Measurements from ENCODE around the gene CKAP2L. TPM values are rescaled to one million over a fixed set of nuclear protein-coding genes. Genes with fewer than 3 reads are reported as not detected.

Gene CKAP2L
- total RNA-seq, 4 donors from 2014 or later: 0.64 to 33.0 (median 2.2) TPM; not detected in 1

GRCh38 chr2:112701052-112701451 lies 63.4 kb downstream of the CKAP2L start:
- TF ChIP-seq POLR2A (IDR thresholded peaks at IDR 0.05) (no peak), EP300 (IDR thresholded peaks at IDR 0.05; ENCODE audit: low read depth) (no peak), POLR2AphosphoS5 (IDR thresholded peaks at IDR 0.05) (no peak)
- TF ChIP-seq, protein P1, sequence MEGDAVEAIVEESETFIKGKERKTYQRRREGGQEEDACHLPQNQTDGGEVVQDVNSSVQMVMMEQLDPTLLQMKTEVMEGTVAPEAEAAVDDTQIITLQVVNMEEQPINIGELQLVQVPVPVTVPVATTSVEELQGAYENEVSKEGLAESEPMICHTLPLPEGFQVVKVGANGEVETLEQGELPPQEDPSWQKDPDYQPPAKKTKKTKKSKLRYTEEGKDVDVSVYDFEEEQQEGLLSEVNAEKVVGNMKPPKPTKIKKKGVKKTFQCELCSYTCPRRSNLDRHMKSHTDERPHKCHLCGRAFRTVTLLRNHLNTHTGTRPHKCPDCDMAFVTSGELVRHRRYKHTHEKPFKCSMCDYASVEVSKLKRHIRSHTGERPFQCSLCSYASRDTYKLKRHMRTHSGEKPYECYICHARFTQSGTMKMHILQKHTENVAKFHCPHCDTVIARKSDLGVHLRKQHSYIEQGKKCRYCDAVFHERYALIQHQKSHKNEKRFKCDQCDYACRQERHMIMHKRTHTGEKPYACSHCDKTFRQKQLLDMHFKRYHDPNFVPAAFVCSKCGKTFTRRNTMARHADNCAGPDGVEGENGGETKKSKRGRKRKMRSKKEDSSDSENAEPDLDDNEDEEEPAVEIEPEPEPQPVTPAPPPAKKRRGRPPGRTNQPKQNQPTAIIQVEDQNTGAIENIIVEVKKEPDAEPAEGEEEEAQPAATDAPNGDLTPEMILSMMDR (IDR thresholded peaks at IDR 0.05): no peak
- Histone ChIP-seq H3K36me3 (no peaks in the 10 kb centered on the region), H3K9me3 (no peaks in the 10 kb centered on the region), H3K27me3 (no peaks in the 10 kb centered on the region), H3K4me1 (no peaks in the 10 kb centered on the region), H3K27ac (peak overlapping the region; percentile 16 to 58 (median 37)), H3K4me3 (no peak overlapping the region)
- in situ Hi-C loops (cut with MboI; ENCODE audit: low pct_ligation_motif_present in 1 of 4, low pct_unique_long_range_greater_than_20kb in 1 of 4, low sequenced_read_pairs in 3 of 4) (no loop called here), intact Hi-C loops (cut with DNase I; ENCODE audit: low total_unique reads) (no loop called here)
- DNase-seq: no peak
- 69 to 90% methylated on average over 2 to 8 of the region's 8 CpGs for WGBS, 2 donors (ENCODE audit: low coverage in 1 of 2)

DNA sequence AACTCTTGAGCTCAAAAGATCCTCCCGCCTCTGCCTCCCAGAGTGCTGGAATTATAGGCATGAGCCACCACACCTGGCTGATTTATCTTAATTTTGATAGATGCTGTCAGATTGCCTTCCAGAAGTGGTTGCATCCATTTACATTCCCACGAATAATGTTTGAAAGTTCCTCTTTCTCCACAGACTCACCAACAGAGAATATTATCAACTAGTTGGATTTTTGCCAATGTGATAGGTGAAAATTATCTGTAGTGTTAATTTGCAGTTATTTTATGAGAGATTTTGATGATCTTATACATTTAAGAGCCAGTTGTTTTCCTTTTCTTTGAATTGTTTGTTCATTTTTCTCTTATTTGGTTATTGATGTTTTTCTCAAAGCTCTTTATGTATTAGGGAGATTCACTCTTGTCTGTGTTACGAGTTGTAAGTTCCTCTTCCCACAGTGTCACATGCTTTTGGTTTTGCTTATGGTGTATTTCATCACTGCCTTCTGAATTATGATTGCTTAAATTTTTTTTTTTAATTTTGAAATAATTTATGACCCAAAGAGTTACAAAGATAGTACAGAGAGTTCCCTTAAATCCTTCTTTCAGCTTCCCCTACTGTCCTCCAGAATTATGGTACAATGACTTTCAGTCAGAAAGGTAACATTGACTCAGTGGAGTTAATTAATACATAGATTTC lies 64.3 kb downstream of the CKAP2L start:
- Histone ChIP-seq H3K9me3 (no peaks in the 10 kb centered on the region), H3K36me3 (no peaks in the 10 kb centered on the region), H3K4me3 (no peak overlapping the region), H3K4me1 (no peaks in the 10 kb centered on the region), H3K27ac (peak overlapping the region; percentile 2 to 58 (median 34)), H3K27me3 (no peaks in the 10 kb centered on the region)
- DNase-seq: no peak
- in situ Hi-C loops (cut with MboI; ENCODE audit: low pct_ligation_motif_present in 1 of 4, low pct_unique_long_range_greater_than_20kb in 1 of 4, low sequenced_read_pairs in 3 of 4): loop anchor here in 1 of 4 donors (10.0 kb wide), 1 partner anchor 75 kb away; no protein-coding TSS in a partner anchor
- intact Hi-C loops (cut with DNase I; ENCODE audit: low total_unique reads): no loop called here
- TF ChIP-seq, protein P1 (IDR thresholded peaks at IDR 0.05): no peak
- TF ChIP-seq POLR2AphosphoS5 (IDR thresholded peaks at IDR 0.05) (no peak), EP300 (IDR thresholded peaks at IDR 0.05; ENCODE audit: low read depth) (no peak), POLR2A (IDR thresholded peaks at IDR 0.05) (no peak)
- WGBS, 2 donors (ENCODE audit: low coverage in 1 of 2): 38 to 63% methylated on average over 2 to 3 of the region's 3 CpGs

GRCh38 chr2:112698834-112699515 lies 65.4 kb downstream of the CKAP2L start:
- no peak for DNase-seq
- intact Hi-C loops (cut with DNase I; ENCODE audit: low total_unique reads): no loop called here
- Histone ChIP-seq H3K4me1 (no peaks in the 10 kb centered on the region), H3K27me3 (no peaks in the 10 kb centered on the region), H3K9me3 (no peaks in the 10 kb centered on the region), H3K4me3 (no peak overlapping the region), H3K36me3 (no peaks in the 10 kb centered on the region), H3K27ac (no peak overlapping the region)
- in situ Hi-C loops (cut with MboI; ENCODE audit: low pct_ligation_motif_present in 1 of 4, low pct_unique_long_range_greater_than_20kb in 1 of 4, low sequenced_read_pairs in 3 of 4): loop anchor here in 1 of 4 donors (10.0 kb wide), 1 partner anchor 74 kb away; no protein-coding TSS in a partner anchor
- WGBS, 2 donors (ENCODE audit: low coverage in 1 of 2): 85 to 86% methylated on average over 3 of the region's 3 CpGs
- TF ChIP-seq, protein P1 (IDR thresholded peaks at IDR 0.05): no peak
- TF ChIP-seq POLR2A (IDR thresholded peaks at IDR 0.05) (no peak), POLR2AphosphoS5 (IDR thresholded peaks at IDR 0.05) (no peak)

GRCh38 chr2:112694182-112694581 lies 70.2 kb downstream of the CKAP2L start:
- WGBS, 2 donors (ENCODE audit: low coverage in 1 of 2): 88% methylated on average over 12 of the region's 12 CpGs; no CpG with 5 or more reads in 1 of the 2 donors
- Histone ChIP-seq H3K27me3 (no peaks in the 10 kb centered on the region), H3K27ac (no peak overlapping the region), H3K4me1 (peaks cover 0 to 26% (median 5%) of the 10 kb centered on the region in 4 donors), H3K4me3 (no peak overlapping the region), H3K9me3 (no peaks in the 10 kb centered on the region), H3K36me3 (no peaks in the 10 kb centered on the region)
- in situ Hi-C loops (cut with MboI; ENCODE audit: low pct_ligation_motif_present in 1 of 4, low pct_unique_long_range_greater_than_20kb in 1 of 4, low sequenced_read_pairs in 3 of 4) (loop anchor here in 1 of 4 donors (10.0 kb wide), 1 partner anchor 69 kb away; no protein-coding TSS in a partner anchor), intact Hi-C loops (cut with DNase I; ENCODE audit: low total_unique reads) (no loop called here)
- TF ChIP-seq, protein P1 (IDR thresholded peaks at IDR 0.05): no peak
- TF ChIP-seq EP300 (IDR thresholded peaks at IDR 0.05; ENCODE audit: low read depth): no peak
- no peak for TF ChIP-seq POLR2AphosphoS5 (IDR thresholded peaks at IDR 0.05)
- no peak for DNase-seq
